ENCODE results near the gene GABPB1.

The GABPB1 gene

GRCh38 chr15:50355980-50356379 is 982 bp upstream of the GABPB1 start:
- H3K9ac ChIP-seq (ENCODE audit: low read length), result peak overlapping the region; percentile 99
- no peaks in the 10 kb centered on the region for H3K27me3 ChIP-seq (replicated peaks; ENCODE audit: insufficient read depth, low read length)
- TF ChIP-seq EZH2phosphoT487 (IDR thresholded peaks at IDR 0.05; ENCODE audit: low read length) (no peak), CTCF (IDR thresholded peaks at IDR 0.05; ENCODE audit: low read length) (no peak), EZH2 (optimal IDR thresholded peaks at IDR 0.05; ENCODE audit: low read depth, low read length) (no peak)
- no peaks in the 10 kb centered on the region for H3K9me2 ChIP-seq (replicated peaks; ENCODE audit: insufficient read depth, low read length)
- DNase-seq, result no peak
- H3F3A ChIP-seq (ENCODE audit: insufficient read depth, low read length), result peaks cover 15% of the 10 kb centered on the region
- peak overlapping the region; percentile 91 for H2AFZ ChIP-seq (ENCODE audit: low read length)
- no peaks in the 10 kb centered on the region for H3K9me3 ChIP-seq (replicated peaks; ENCODE audit: insufficient read depth, low read length)
- H3K4me2 ChIP-seq (ENCODE audit: low read depth, low read length), result peak overlapping the region; percentile 85
- peaks cover 11% of the 10 kb centered on the region for H3K4me1 ChIP-seq (ENCODE audit: low read length)
- H3K36me3 ChIP-seq (replicated peaks; ENCODE audit: insufficient read depth, low read length), result no peaks in the 10 kb centered on the region
- peak overlapping the region; percentile 96 for H3K4me3 ChIP-seq (ENCODE audit: low read length)
- H3K79me2 ChIP-seq (ENCODE audit: low read length), result peaks cover 71% of the 10 kb centered on the region
- H4K20me1 ChIP-seq (ENCODE audit: insufficient read depth, low read length), result no peaks in the 10 kb centered on the region
- peak overlapping the region; percentile 95; the same call in 1 of the 2 replicates for H3K27ac ChIP-seq (ENCODE audit: low read length)

- Histone ChIP-seq H3K4me2 (ENCODE audit: low read depth, low read length) (peak overlapping the region; percentile 85), H3K9ac (ENCODE audit: low read length) (peak overlapping the region; percentile 99), H3K9me3 (replicated peaks; ENCODE audit: insufficient read depth, low read length) (no peaks in the 10 kb centered on the region), H4K20me1 (ENCODE audit: insufficient read depth, low read length) (no peaks in the 10 kb centered on the region), H3K9me2 (replicated peaks; ENCODE audit: insufficient read depth, low read length) (no peaks in the 10 kb centered on the region), H3K27ac (ENCODE audit: low read length) (peak overlapping the region; percentile 95), H2AFZ (ENCODE audit: low read length) (peak overlapping the region; percentile 91), H3K27me3 (replicated peaks; ENCODE audit: insufficient read depth, low read length) (no peaks in the 10 kb centered on the region), H3F3A (ENCODE audit: insufficient read depth, low read length) (peaks cover 15% of the 10 kb centered on the region), H3K4me3 (ENCODE audit: low read length) (peak overlapping the region; percentile 96), H3K4me1 (ENCODE audit: low read length) (peaks cover 11% of the 10 kb centered on the region), H3K79me2 (ENCODE audit: low read length) (peaks cover 76% of the 10 kb centered on the region), H3K36me3 (replicated peaks; ENCODE audit: insufficient read depth, low read length) (no peaks in the 10 kb centered on the region)
- no peak for DNase-seq
- no peak for TF ChIP-seq EZH2 (optimal IDR thresholded peaks at IDR 0.05; ENCODE audit: low read depth, low read length)
- no peak for TF ChIP-seq CTCF (IDR thresholded peaks at IDR 0.05; ENCODE audit: low read length)
- no peak for TF ChIP-seq EZH2phosphoT487 (IDR thresholded peaks at IDR 0.05; ENCODE audit: low read length)
These were observed 564 bp upstream of the GABPB1 start for GRCh38 chr15:50355619-50355905.

- Histone ChIP-seq H3K36me3 (replicated peaks; ENCODE audit: insufficient read depth, low read length) (no peaks in the 10 kb centered on the region), H3K4me1 (ENCODE audit: low read length) (peaks cover 11% of the 10 kb centered on the region), H3K4me2 (ENCODE audit: low read depth, low read length) (peak overlapping the region; percentile 85), H3K27ac (ENCODE audit: low read length) (peak overlapping the region; percentile 95), H4K20me1 (ENCODE audit: insufficient read depth, low read length) (no peaks in the 10 kb centered on the region), H3K9ac (ENCODE audit: low read length) (peak overlapping the region; percentile 99), H3K79me2 (ENCODE audit: low read length) (peaks cover 89% of the 10 kb centered on the region), H3K9me2 (replicated peaks; ENCODE audit: insufficient read depth, low read length) (no peaks in the 10 kb centered on the region), H3K4me3 (ENCODE audit: low read length) (peak overlapping the region; percentile 96), H3K27me3 (replicated peaks; ENCODE audit: insufficient read depth, low read length) (no peaks in the 10 kb centered on the region), H2AFZ (ENCODE audit: low read length) (peak overlapping the region; percentile 91), H3F3A (ENCODE audit: insufficient read depth, low read length) (peaks cover 15% of the 10 kb centered on the region), H3K9me3 (replicated peaks; ENCODE audit: insufficient read depth, low read length) (no peaks in the 10 kb centered on the region)
- TF ChIP-seq CTCF (IDR thresholded peaks at IDR 0.05; ENCODE audit: low read length) (no peak), EZH2phosphoT487 (IDR thresholded peaks at IDR 0.05; ENCODE audit: low read length) (no peak)
- peak; percentile 85 for DNase-seq
These were observed 792 bp downstream of the GABPB1 start for GRCh38 chr15:50353975-50354837.
